GM12875 (cell line): ENCODE data around the gene RAB13.

ENCODE experiments used
- H3K4me3 ChIP-seq: one replicate; pipeline ENCODE4 v1.5.1; 2011; ENCODE audit warnings: low read depth, low read length, control low read depth
- CTCF ChIP-seq: IDR thresholded peaks from 2 replicates; pipeline ENCODE4 v1.5.1; 2011; ENCODE audit warnings: low read depth, mild to moderate bottlenecking, control low read depth, inconsistent platforms, low read length, moderate library complexity, borderline replicate concordance; ENCODE audit not compliant: insufficient read depth

Gene RAB13

GRCh38 chr1:153967107-153967999 lies 18.8 kb downstream of the RAB13 start, which contains the start of gene CREB3L4:
Gene CREB3L4 (plus strand): TSS chr1:153967902. CDS start chr1:153968526, 624 bp downstream.
- peak; percentile 43; the same call in 1 of the 2 replicates for TF ChIP-seq CTCF
- H3K4me3 ChIP-seq: peak within 1 kb of the TSS; percentile 58

GRCh38 chr1:153963850-153964331 lies 22.2 kb downstream of the RAB13 start:
- H3K4me3 ChIP-seq: peak overlapping the region; percentile 83
- TF ChIP-seq CTCF: no peak

- peak within 1 kb of the TSS; percentile 83 for H3K4me3 ChIP-seq
- no peak for TF ChIP-seq CTCF
Measured at GRCh38 chr1:153963030-153963849, 22.9 kb downstream of the RAB13 start, which contains the start of gene SLC39A1. Gene SLC39A1 (minus strand): TSS chr1:153963537. CDS start chr1:153962715, 822 bp downstream.

- TF ChIP-seq CTCF: 0 out of 2 replicates have a peak, but pooled peaks have one; percentile 5
- H3K4me3 ChIP-seq: peak overlapping the region; percentile 83
Measured at GRCh38 chr1:153962088-153963029, 23.8 kb downstream of the RAB13 start.

GRCh38 chr1:153961421-153961820 lies 24.7 kb downstream of the RAB13 start:
- no peak overlapping the region for H3K4me3 ChIP-seq
- TF ChIP-seq CTCF: no peak

GRCh38 chr1:153960206-153960605 lies 25.9 kb downstream of the RAB13 start:
- no peak for TF ChIP-seq CTCF
- no peak overlapping the region for H3K4me3 ChIP-seq
